ENCODE data around the gene ARHGAP27. TPM values are rescaled to one million over a fixed set of nuclear protein-coding genes. Genes with fewer than 3 reads are reported as not detected.

ARHGAP27 gene
- total and polyA plus RNA-seq, 2 experiments from 2014 or later = 0.59 to 3.4 TPM

DNA sequence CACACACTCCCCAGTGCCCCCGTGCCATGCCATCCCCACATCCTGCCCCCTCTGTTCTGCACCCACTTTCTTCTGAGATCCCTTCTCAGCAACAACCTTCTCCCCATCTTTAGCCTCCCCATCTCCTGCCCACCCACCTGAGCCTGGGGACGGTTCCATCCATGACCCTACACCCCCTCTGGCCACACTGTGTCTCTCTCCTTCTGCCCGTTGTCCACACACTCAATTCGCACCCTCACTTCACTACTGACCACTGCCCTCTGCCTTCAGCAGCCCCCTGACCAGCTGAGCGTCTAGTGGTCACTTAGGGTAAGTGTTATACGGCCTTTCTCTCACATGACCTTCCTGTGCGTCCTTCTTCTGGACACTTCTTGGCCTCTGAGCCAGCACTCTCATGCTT lies 6.1 kb downstream of the ARHGAP27 start:
- no peak overlapping the region for H3K9ac ChIP-seq
- DNase-seq = no peak
- H3K4me3 ChIP-seq = no peak overlapping the region
- in situ Hi-C loops (cut with MboI) = no loop called here
- no peaks in the 10 kb centered on the region for H3K9me2 ChIP-seq (ENCODE audit: insufficient read depth)
- 0 out of 2 replicates have a peak, but pooled peaks cover 4% of the 10 kb centered on the region for H3K4me1 ChIP-seq (ENCODE audit: insufficient read depth)
- no peaks in the 10 kb centered on the region for H4K20me1 ChIP-seq (ENCODE audit: insufficient read depth)
- peaks cover 24% of the 10 kb centered on the region for H3K27me3 ChIP-seq (replicated peaks; ENCODE audit: insufficient read depth)
- H3F3A ChIP-seq (ENCODE audit: insufficient read depth) = peaks cover 9% of the 10 kb centered on the region
- no peaks in the 10 kb centered on the region for H3K9me3 ChIP-seq (ENCODE audit: low read depth)
- no peak for TF ChIP-seq EZH2phosphoT487 (IDR thresholded peaks at IDR 0.05; ENCODE audit: insufficient read depth, low read depth)
- H2AFZ ChIP-seq = no peak overlapping the region
- H3K36me3 ChIP-seq (ENCODE audit: low read depth) = no peaks in the 10 kb centered on the region
- no peaks in the 10 kb centered on the region for H3K79me2 ChIP-seq (ENCODE audit: insufficient read depth)
- WGBS, 2 experiments (ENCODE audit: low coverage in 1 of 2, low lambda C conversion rate in 2 of 2, missing lambda C conversion rate in 2 of 2) = 77 to 86% methylated on average over 7 of the region's 7 CpGs
- H3K4me2 ChIP-seq (ENCODE audit: unreplicated experiment) = no peak overlapping the region
- H3K27ac ChIP-seq = no peak overlapping the region

DNA sequence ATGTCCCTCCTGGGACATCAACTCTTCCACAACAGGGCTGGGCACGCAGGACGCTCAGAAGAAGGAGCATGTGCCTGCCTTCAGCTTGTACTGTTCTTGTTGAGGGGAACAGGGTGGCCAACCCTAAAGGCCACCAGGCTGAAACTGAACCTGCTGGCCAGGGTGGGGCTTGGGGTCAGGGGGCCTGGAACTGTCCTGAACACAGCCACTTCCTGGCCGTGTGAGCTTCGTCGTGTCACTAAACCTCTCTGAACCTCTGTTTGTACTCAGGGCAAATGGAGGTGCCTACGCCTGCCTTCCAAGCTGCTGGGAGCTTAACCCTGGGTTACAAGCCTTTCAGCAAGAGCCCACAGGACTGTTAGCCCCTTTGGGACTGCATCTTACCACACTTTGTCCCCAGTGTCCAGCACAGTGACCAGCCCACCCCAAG lies 6.7 kb downstream of the ARHGAP27 start:
- H3K27ac ChIP-seq = no peak overlapping the region
- peaks cover 9% of the 10 kb centered on the region for H3F3A ChIP-seq (ENCODE audit: insufficient read depth)
- no peaks in the 10 kb centered on the region for H4K20me1 ChIP-seq (ENCODE audit: insufficient read depth)
- no peak for DNase-seq
- no peak overlapping the region for H3K9ac ChIP-seq
- 0 out of 2 replicates have a peak, but pooled peaks cover 4% of the 10 kb centered on the region for H3K4me1 ChIP-seq (ENCODE audit: insufficient read depth)
- no peaks in the 10 kb centered on the region for H3K9me2 ChIP-seq (ENCODE audit: insufficient read depth)
- H3K27me3 ChIP-seq (replicated peaks; ENCODE audit: insufficient read depth) = peaks cover 21% of the 10 kb centered on the region
- no peak for TF ChIP-seq EZH2phosphoT487 (IDR thresholded peaks at IDR 0.05; ENCODE audit: insufficient read depth, low read depth)
- TF ChIP-seq EZH2 (IDR thresholded peaks at IDR 0.05; ENCODE audit: insufficient read depth, poor library complexity, severe bottlenecking) = no peak
- in situ Hi-C loops (cut with MboI) = no loop called here
- no peak overlapping the region for H3K4me3 ChIP-seq
- 85 to 87% methylated on average over 6 of the region's 6 CpGs for WGBS, 2 experiments (ENCODE audit: low coverage in 1 of 2, low lambda C conversion rate in 2 of 2, missing lambda C conversion rate in 2 of 2)
- H3K4me2 ChIP-seq (ENCODE audit: unreplicated experiment) = no peak overlapping the region
- no peaks in the 10 kb centered on the region for H3K36me3 ChIP-seq (ENCODE audit: low read depth)
- H3K79me2 ChIP-seq (ENCODE audit: insufficient read depth) = no peaks in the 10 kb centered on the region
- H2AFZ ChIP-seq = no peak overlapping the region
- H3K9me3 ChIP-seq (ENCODE audit: low read depth) = no peaks in the 10 kb centered on the region

GRCh38 chr17:45425125-45425983 lies 7.3 kb downstream of the ARHGAP27 start:
- DNase-seq = peak; percentile 66
- no peaks in the 10 kb centered on the region for H3K36me3 ChIP-seq (ENCODE audit: low read depth)
- no peaks in the 10 kb centered on the region for H3K9me2 ChIP-seq (ENCODE audit: insufficient read depth)
- H3K4me2 ChIP-seq (ENCODE audit: unreplicated experiment) = no peak overlapping the region
- peaks cover 9% of the 10 kb centered on the region for H3F3A ChIP-seq (ENCODE audit: insufficient read depth)
- no peaks in the 10 kb centered on the region for H3K9me3 ChIP-seq (ENCODE audit: low read depth)
- H2AFZ ChIP-seq = no peak overlapping the region
- no peak overlapping the region for H3K27ac ChIP-seq
- H3K79me2 ChIP-seq (ENCODE audit: insufficient read depth) = no peaks in the 10 kb centered on the region
- TF ChIP-seq EZH2phosphoT487 (IDR thresholded peaks at IDR 0.05; ENCODE audit: insufficient read depth, low read depth) = no peak
- TF ChIP-seq EZH2 (IDR thresholded peaks at IDR 0.05; ENCODE audit: insufficient read depth, poor library complexity, severe bottlenecking) = no peak
- in situ Hi-C loops (cut with MboI) = no loop called here
- H3K4me3 ChIP-seq = no peak overlapping the region
- WGBS, 2 experiments (ENCODE audit: low coverage in 1 of 2, low lambda C conversion rate in 2 of 2, missing lambda C conversion rate in 2 of 2) = 79 to 80% methylated on average over 15 to 18 of the region's 18 CpGs
- no peaks in the 10 kb centered on the region for H4K20me1 ChIP-seq (ENCODE audit: insufficient read depth)
- H3K4me1 ChIP-seq (ENCODE audit: insufficient read depth) = 0 out of 2 replicates have a peak, but pooled peaks cover 4% of the 10 kb centered on the region
- H3K9ac ChIP-seq = no peak overlapping the region
- peaks cover 15% of the 10 kb centered on the region for H3K27me3 ChIP-seq (replicated peaks; ENCODE audit: insufficient read depth)

GRCh38 chr17:45424769-45425124 lies 7.9 kb downstream of the ARHGAP27 start:
- Histone ChIP-seq H3K4me3 (no peak overlapping the region), H3K27me3 (replicated peaks; ENCODE audit: insufficient read depth) (peaks cover 10% of the 10 kb centered on the region; the same call in 1 of the 2 replicates), H3K4me1 (ENCODE audit: insufficient read depth) (0 out of 2 replicates have a peak, but pooled peaks cover 4% of the 10 kb centered on the region), H2AFZ (no peak overlapping the region), H4K20me1 (ENCODE audit: insufficient read depth) (no peaks in the 10 kb centered on the region), H3K79me2 (ENCODE audit: insufficient read depth) (no peaks in the 10 kb centered on the region), H3K36me3 (ENCODE audit: low read depth) (no peaks in the 10 kb centered on the region), H3K27ac (no peak overlapping the region), H3K9me2 (ENCODE audit: insufficient read depth) (no peaks in the 10 kb centered on the region), H3K9ac (no peak overlapping the region), H3K9me3 (ENCODE audit: low read depth) (no peaks in the 10 kb centered on the region), H3K4me2 (ENCODE audit: unreplicated experiment) (no peak overlapping the region), H3F3A (ENCODE audit: insufficient read depth) (peaks cover 9% of the 10 kb centered on the region)
- DNase-seq = no peak
- no peak for TF ChIP-seq EZH2phosphoT487 (IDR thresholded peaks at IDR 0.05; ENCODE audit: insufficient read depth, low read depth)
- no peak for TF ChIP-seq EZH2 (IDR thresholded peaks at IDR 0.05; ENCODE audit: insufficient read depth, poor library complexity, severe bottlenecking)
- 92 to 95% methylated on average over 5 to 6 of the region's 6 CpGs for WGBS, 2 experiments (ENCODE audit: low coverage in 1 of 2, low lambda C conversion rate in 2 of 2, missing lambda C conversion rate in 2 of 2)
- in situ Hi-C loops (cut with MboI) = no loop called here

All from GM23248 (cell line).